Measurements from ENCODE around the gene SYTL1. TPM values are rescaled to one million over a fixed set of nuclear protein-coding genes. Genes with fewer than 3 reads are reported as not detected.

SYTL1 gene
- total RNA-seq, 4 donors from 2014 or later, result 1.6 to 11.3 (median 4.8) TPM; not detected in 1

DNA sequence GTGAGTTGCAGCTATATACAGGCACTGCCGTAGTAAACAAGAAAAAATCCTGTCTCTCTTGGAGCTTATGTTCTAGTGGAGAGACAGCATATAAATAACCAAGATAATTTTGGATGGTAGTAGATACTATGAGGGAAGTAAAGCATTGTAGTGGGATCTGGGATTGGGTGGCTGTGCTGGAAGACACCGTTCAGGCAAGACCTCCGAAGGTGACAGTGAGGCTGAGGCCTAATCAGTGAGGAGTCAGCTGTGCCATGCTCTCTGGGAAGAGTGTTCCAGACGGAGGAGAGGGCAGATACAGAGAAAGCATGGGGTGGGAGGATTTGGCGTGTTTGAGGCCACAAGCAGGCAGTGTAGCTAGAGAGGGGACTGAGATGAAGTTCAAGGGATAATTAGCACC is 13.9 kb upstream of the SYTL1 start:
- H3K4me3 ChIP-seq, result no peak overlapping the region
- H3K27me3 ChIP-seq, result no peaks in the 10 kb centered on the region
- DNase-seq, result no peak
- no peak for TF ChIP-seq POLR2A (IDR thresholded peaks at IDR 0.05)
- intact Hi-C loops (cut with DNase I; ENCODE audit: low total_unique reads), result no loop called here
- H3K27ac ChIP-seq, result no peak overlapping the region
- H3K36me3 ChIP-seq, result no peaks in the 10 kb centered on the region
- H3K4me1 ChIP-seq, result peaks cover 0 to 7% of the 10 kb centered on the region in 2 donors
- no peaks in the 10 kb centered on the region for H3K9me3 ChIP-seq

GRCh38 chr1:27330786-27331185 is 11.0 kb upstream of the SYTL1 start:
- H3K27ac ChIP-seq, result no peak overlapping the region
- intact Hi-C loops (cut with DNase I; ENCODE audit: low total_unique reads), result no loop called here
- no peaks in the 10 kb centered on the region for H3K36me3 ChIP-seq
- H3K27me3 ChIP-seq, result no peaks in the 10 kb centered on the region
- no peaks in the 10 kb centered on the region for H3K9me3 ChIP-seq
- no peak for DNase-seq
- no peak for TF ChIP-seq POLR2A (IDR thresholded peaks at IDR 0.05)
- TF ChIP-seq CTCF (IDR thresholded peaks at IDR 0.05), result no peak
- H3K4me3 ChIP-seq, result no peak overlapping the region
- H3K4me1 ChIP-seq, result no peaks in the 10 kb centered on the region

- Histone ChIP-seq H3K36me3 (no peaks in the 10 kb centered on the region), H3K9me3 (no peaks in the 10 kb centered on the region), H3K4me3 (no peak overlapping the region), H3K27me3 (no peaks in the 10 kb centered on the region), H3K27ac (no peak overlapping the region), H3K4me1 (no peaks in the 10 kb centered on the region)
- intact Hi-C loops (cut with DNase I; ENCODE audit: low total_unique reads), result no loop called here
- no peak for DNase-seq
- TF ChIP-seq CTCF (IDR thresholded peaks at IDR 0.05) (no peak), POLR2A (IDR thresholded peaks at IDR 0.05) (no peak)
Measured at GRCh38 chr1:27331426-27331825, 10.4 kb upstream of the SYTL1 start.

DNA sequence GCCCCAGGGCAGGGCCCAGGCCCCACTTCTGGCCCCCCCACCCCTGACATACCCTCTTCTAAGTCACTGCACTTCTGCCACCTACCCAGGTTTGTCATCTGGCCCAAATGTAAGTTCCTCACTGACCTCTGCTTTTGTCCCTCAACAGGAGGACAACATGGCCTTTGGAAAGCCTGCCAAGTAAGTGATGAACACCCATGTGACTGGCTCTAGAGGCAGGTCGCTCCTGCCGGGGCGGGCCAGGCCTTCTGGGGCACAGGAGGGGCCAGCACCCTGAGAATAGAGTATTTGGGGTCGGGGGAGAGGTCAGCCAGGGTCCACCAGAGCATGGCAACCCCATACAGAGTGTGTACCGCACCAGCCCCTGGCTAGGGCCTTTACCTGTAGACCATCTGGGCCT is 9.9 kb upstream of the SYTL1 start:
- intact Hi-C loops (cut with DNase I; ENCODE audit: low total_unique reads), result no loop called here
- no peak for DNase-seq
- H3K27ac ChIP-seq, result no peak overlapping the region

DNA sequence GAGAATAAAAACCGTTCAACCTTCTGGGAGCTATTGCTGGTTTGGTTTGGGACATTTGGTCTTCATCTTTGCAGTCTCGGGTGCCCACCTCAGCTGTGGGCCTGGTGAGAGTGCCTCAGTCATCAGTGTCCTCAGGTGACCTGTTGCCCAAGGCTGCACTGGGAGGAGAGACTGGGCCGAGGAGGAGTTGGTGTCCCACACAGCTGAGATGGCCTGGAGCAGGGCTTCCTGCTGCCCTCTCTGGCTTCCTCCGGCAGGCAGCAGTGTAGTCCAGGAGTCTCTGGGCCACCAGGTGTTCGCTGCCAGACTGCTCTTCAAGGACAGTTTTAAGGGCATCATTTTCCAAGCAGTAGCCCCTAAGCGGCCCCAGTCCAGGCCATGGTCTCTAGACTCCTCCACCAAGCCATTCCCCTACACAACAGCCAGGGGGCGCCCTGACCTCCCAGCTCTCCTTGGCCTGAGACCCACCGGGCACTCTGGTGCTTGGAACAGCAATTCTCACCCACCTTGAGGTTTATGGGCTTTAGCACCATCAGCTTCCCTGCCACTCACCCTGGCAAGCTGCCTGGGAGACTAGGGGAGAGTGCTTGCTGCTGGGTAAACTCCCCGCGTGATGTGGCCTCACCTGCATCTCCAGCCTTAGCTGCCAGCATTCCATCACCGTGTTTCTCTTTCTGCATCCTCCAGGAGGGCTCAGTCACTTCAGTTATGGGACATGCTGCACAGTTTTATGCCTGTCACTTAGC is 9.1 kb upstream of the SYTL1 start:
- Histone ChIP-seq H3K4me3 (no peak overlapping the region), H3K27ac (no peak overlapping the region), H3K9me3 (no peaks in the 10 kb centered on the region), H3K36me3 (no peaks in the 10 kb centered on the region), H3K4me1 (no peaks in the 10 kb centered on the region), H3K27me3 (no peaks in the 10 kb centered on the region)
- TF ChIP-seq CTCF (IDR thresholded peaks at IDR 0.05) (peak; percentile 48 to 76 (median 72)), POLR2A (IDR thresholded peaks at IDR 0.05) (no peak)
- intact Hi-C loops (cut with DNase I; ENCODE audit: low total_unique reads), result no loop called here
- DNase-seq, result peak; percentile 36

More for the DNA sequence above, 9.9 kb upstream of the SYTL1 start:
- no peak overlapping the region for H3K4me3 ChIP-seq
- no peaks in the 10 kb centered on the region for H3K27me3 ChIP-seq
- no peaks in the 10 kb centered on the region for H3K4me1 ChIP-seq
- H3K36me3 ChIP-seq, result no peaks in the 10 kb centered on the region
- no peaks in the 10 kb centered on the region for H3K9me3 ChIP-seq
- TF ChIP-seq POLR2A (IDR thresholded peaks at IDR 0.05) (no peak), CTCF (IDR thresholded peaks at IDR 0.05) (no peak)

All from uterus (tissue), 4 donors.